Esophagus muscularis mucosa (tissue), 3 donors: ENCODE data around the gene ZNF23.

Experiments used
- CTCF ChIP-seq, 3 experiments: fragments of 200-600 bp in 2 of 3; fragments of 450-650 bp in 1 of 3; sonication (generic) in 2 of 3; IDR thresholded peaks; one replicate each; pipeline ENCODE4 v1.5.1; 2017 to 2019; ENCODE audit warnings: antibody characterized with exemption in 3 of 3, mild to moderate bottlenecking in 2 of 3, moderate library complexity in 1 of 3
- POLR2A ChIP-seq: fragments of 450-650 bp; IDR thresholded peaks from one replicate; pipeline ENCODE4 v1.6.1; 2017; ENCODE audit warnings: antibody characterized with exemption, moderate library complexity, mild to moderate bottlenecking, low read depth

GRCh38 chr16:71441348-71442050, 20.5 kb downstream of the ZNF23 start:
- TF ChIP-seq CTCF (IDR thresholded peaks at IDR 0.05) = peak in 1 of 3 experiments; percentile 28
- TF ChIP-seq POLR2A = no peak
